Sigmoid colon (tissue), 4 donors: ENCODE data around the gene TRIM4.

Experiments used
- EP300 ChIP-seq, 4 donors: sonication (generic); formaldehyde crosslinking; IDR thresholded peaks; one replicate each; pipeline ENCODE4 v1.6.1; 2017; ENCODE audit warnings: antibody characterized with exemption in 4 of 4
- POLR2A ChIP-seq, 2 donors: fragments of 450-650 bp; IDR thresholded peaks; one replicate each; pipeline ENCODE4 v1.6.1; 2016; ENCODE audit warnings: antibody characterized with exemption in 2 of 2, mild to moderate bottlenecking in 2 of 2, moderate library complexity in 2 of 2
- POLR2AphosphoS5 ChIP-seq, 4 donors: sonication (generic); formaldehyde crosslinking; IDR thresholded peaks; one replicate each; pipeline ENCODE4 v1.6.1; 2017; ENCODE audit warnings: antibody characterized with exemption in 4 of 4
- TF ChIP-seq, protein P1 (sequence below), 4 experiments: fragments of 450-650 bp in 3 of 4; fragments of 200-600 bp in 1 of 4; IDR thresholded peaks; one replicate each; pipeline ENCODE4 v1.5.1; 2016 to 2019; ENCODE audit warnings: antibody characterized with exemption in 4 of 4, mild to moderate bottlenecking in 3 of 4, moderate library complexity in 2 of 4

DNA sequence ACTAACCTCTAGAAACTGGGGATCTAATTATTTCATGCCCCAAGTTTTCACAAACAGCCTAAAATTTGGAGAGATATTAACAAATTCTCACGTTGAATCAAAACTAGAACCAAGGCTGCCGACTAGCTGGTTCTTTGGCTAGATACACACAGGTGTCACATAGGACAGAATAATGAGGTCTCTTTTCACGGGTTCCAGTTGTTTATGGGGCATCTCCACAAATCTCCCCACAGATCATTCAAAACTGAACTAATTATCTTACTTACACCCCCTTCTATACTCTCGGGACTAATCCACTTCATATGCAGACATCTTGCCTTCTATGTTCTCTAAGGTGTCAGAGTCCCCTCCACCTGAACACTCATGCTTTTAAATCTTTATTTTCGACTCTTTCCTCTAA lies 26.1 kb downstream of the TRIM4 start:
- TF ChIP-seq, protein P1, sequence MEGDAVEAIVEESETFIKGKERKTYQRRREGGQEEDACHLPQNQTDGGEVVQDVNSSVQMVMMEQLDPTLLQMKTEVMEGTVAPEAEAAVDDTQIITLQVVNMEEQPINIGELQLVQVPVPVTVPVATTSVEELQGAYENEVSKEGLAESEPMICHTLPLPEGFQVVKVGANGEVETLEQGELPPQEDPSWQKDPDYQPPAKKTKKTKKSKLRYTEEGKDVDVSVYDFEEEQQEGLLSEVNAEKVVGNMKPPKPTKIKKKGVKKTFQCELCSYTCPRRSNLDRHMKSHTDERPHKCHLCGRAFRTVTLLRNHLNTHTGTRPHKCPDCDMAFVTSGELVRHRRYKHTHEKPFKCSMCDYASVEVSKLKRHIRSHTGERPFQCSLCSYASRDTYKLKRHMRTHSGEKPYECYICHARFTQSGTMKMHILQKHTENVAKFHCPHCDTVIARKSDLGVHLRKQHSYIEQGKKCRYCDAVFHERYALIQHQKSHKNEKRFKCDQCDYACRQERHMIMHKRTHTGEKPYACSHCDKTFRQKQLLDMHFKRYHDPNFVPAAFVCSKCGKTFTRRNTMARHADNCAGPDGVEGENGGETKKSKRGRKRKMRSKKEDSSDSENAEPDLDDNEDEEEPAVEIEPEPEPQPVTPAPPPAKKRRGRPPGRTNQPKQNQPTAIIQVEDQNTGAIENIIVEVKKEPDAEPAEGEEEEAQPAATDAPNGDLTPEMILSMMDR (IDR thresholded peaks at IDR 0.05): no peak
- TF ChIP-seq POLR2A (IDR thresholded peaks at IDR 0.05): no peak
- no peak for TF ChIP-seq POLR2AphosphoS5 (IDR thresholded peaks at IDR 0.05)
- no peak for TF ChIP-seq EP300 (IDR thresholded peaks at IDR 0.05)
